HepG2 (cell line): ENCODE data around the gene SPATC1L. TPM values are rescaled to one million over a fixed set of nuclear protein-coding genes. Genes with fewer than 3 reads are reported as not detected.

ENCODE experiments used
- ASH2L ChIP-seq: fragments of 300-600, 200-600 bp; sonication (generic); IDR thresholded peaks from 2 replicates; pipeline ENCODE4 v1.7.0; 2017; ENCODE audit warnings: low read depth, mild to moderate bottlenecking, moderate library complexity, mixed read lengths, low read length; ENCODE audit not compliant: insufficient read length
- CC2D1A ChIP-seq: sonication (generic); formaldehyde crosslinking; IDR thresholded peaks from 2 replicates; pipeline ENCODE4 v1.8.1; 2023; ENCODE audit warnings: mild to moderate bottlenecking, missing genetic modification reagents
- CHD4 ChIP-seq: fragments of 200-600 bp; sonication (generic); IDR thresholded peaks from 2 replicates; pipeline ENCODE4 v1.7.0; 2017; ENCODE audit warnings: mild to moderate bottlenecking, low read length, borderline replicate concordance
- EP300 ChIP-seq, 3 experiments: sonication (generic) in 1 of 3; formaldehyde crosslinking in 1 of 3; IDR thresholded peaks; 2 replicates each; pipeline versions ENCODE4 v1.5.1 to v1.6.1; 2011 to 2020; ENCODE audit warnings: low read depth in 2 of 3, low read length in 2 of 3, borderline replicate concordance in 1 of 3, improper control_type of control experiment in 1 of 3, mild to moderate bottlenecking in 1 of 3, missing genetic modification reagents in 1 of 3, moderate library complexity in 1 of 3
- HCFC1 ChIP-seq: fragments of 150-350 bp; IDR thresholded peaks from 2 replicates; pipeline ENCODE4 v1.6.1; 2014; ENCODE audit warnings: low read depth, low read length
- HDAC1 ChIP-seq: sonication (generic); formaldehyde crosslinking; IDR thresholded peaks from 2 replicates; pipeline ENCODE4 v1.5.1; 2020; ENCODE audit warnings: mild to moderate bottlenecking, missing genetic modification reagents
- HIC2 ChIP-seq: sonication (generic); formaldehyde crosslinking; IDR thresholded peaks from 2 replicates; pipeline ENCODE4 v1.9.0; 2022; ENCODE audit warnings: low read depth, missing genetic modification reagents
- MTERF4 ChIP-seq: sonication (generic); formaldehyde crosslinking; IDR thresholded peaks from 2 replicates; pipeline ENCODE4 v1.8.0; 2023; ENCODE audit warnings: mild to moderate bottlenecking, missing genetic modification reagents
- MXD3 ChIP-seq: IDR thresholded peaks from 2 replicates; pipeline ENCODE4 v1.6.1; 2016; ENCODE audit warnings: mild to moderate bottlenecking, missing biosample characterization, missing genetic modification reagents
- PHF8 ChIP-seq: sonication (generic); formaldehyde crosslinking; IDR thresholded peaks from 2 replicates; pipeline ENCODE4 v1.5.0; 2020; ENCODE audit warnings: missing genetic modification reagents
- RARG ChIP-seq: sonication (generic); formaldehyde crosslinking; IDR thresholded peaks from 2 replicates; pipeline ENCODE4 v1.4.0; 2020; ENCODE audit warnings: low read depth, mild to moderate bottlenecking, missing genetic modification reagents
- ZHX1 ChIP-seq: sonication (generic); formaldehyde crosslinking; IDR thresholded peaks from 2 replicates; pipeline ENCODE4 v1.8.1; 2022; ENCODE audit warnings: low read depth, mild to moderate bottlenecking, missing genetic modification reagents
- ZNF253 ChIP-seq: sonication (generic); formaldehyde crosslinking; IDR thresholded peaks from 2 replicates; pipeline ENCODE4 v1.8.0; 2022; ENCODE audit warnings: mild to moderate bottlenecking, missing genetic modification reagents, borderline replicate concordance
- ZNF329 ChIP-seq: sonication (generic); formaldehyde crosslinking; IDR thresholded peaks from 2 replicates; pipeline ENCODE4 v1.9.0; 2021; ENCODE audit warnings: low read depth, mild to moderate bottlenecking, missing genetic modification reagents
- ZNF446 ChIP-seq: sonication (generic); formaldehyde crosslinking; IDR thresholded peaks from 2 replicates; pipeline ENCODE4 v1.5.0; 2020; ENCODE audit warnings: mild to moderate bottlenecking, missing genetic modification reagents
- ZNF589 ChIP-seq: sonication (generic); formaldehyde crosslinking; conservative IDR thresholded peaks from 2 replicates; pipeline ENCODE4 v1.8.0; 2022; ENCODE audit warnings: mild to moderate bottlenecking, moderate library complexity, missing genetic modification reagents
- ZNF747 ChIP-seq: sonication (generic); formaldehyde crosslinking; IDR thresholded peaks from 2 replicates; pipeline ENCODE4 v1.8.1; 2023; ENCODE audit warnings: missing genetic modification reagents, mild to moderate bottlenecking, borderline replicate concordance
- ZNF761 ChIP-seq: sonication (generic); formaldehyde crosslinking; conservative IDR thresholded peaks from 2 replicates; pipeline ENCODE4 v1.4.0; 2020; ENCODE audit warnings: mild to moderate bottlenecking, missing genetic modification reagents
- polyA plus RNA-seq, 8 experiments: library from polyadenylated mRNA; depleted of rRNA in 3 of 8; stranded (reverse) in 7 of 8; unstranded in 1 of 8; fragments of >200 nt; fragmentation: Illumina TruSeq in 4 of 8; extraction: Trizol in 4 of 8; gene quantifications; 2 replicates each; pipeline versions ENCODE4 v1.2.1 to v1.2.3, GENCODE V29; 2011 to 2016; ENCODE audit warnings: low read depth in 4 of 8, missing spikeins in 1 of 8, mixed read lengths in 1 of 8; ENCODE audit not compliant: insufficient read depth in 1 of 8
- total RNA-seq, 5 experiments: library from RNA; depleted of rRNA; stranded (reverse); fragments of >200 nt; fragmentation: Illumina TruSeq; extraction: Trizol; gene quantifications; 2 replicates each; pipeline ENCODE4 v1.2.3, GENCODE V29; 2016; ENCODE audit warnings: low read depth in 1 of 5
- TF ChIP-seq, protein P1 (sequence below): sonication (generic); formaldehyde crosslinking; IDR thresholded peaks from 2 replicates; pipeline ENCODE4 v1.5.0; 2020; ENCODE audit warnings: mild to moderate bottlenecking, missing genetic modification reagents

Gene SPATC1L
- total and polyA plus RNA-seq, 2 of the 13 experiments (the other 11 are each of a cell fraction or from before 2014, with no cell fraction given): 1.4 to 3.3 TPM

- peak; percentile 82; the same call in 1 of the 2 replicates for TF ChIP-seq ZHX1 (CRISPR knock-in tag)
- 0 out of 2 replicates have a peak, but pooled peaks have one; percentile 40 for TF ChIP-seq MXD3
- no peak for TF ChIP-seq EP300 (IDR thresholded peaks at IDR 0.05; ENCODE audit: low read depth in 2 of 2, low read length in 2 of 2)
- TF ChIP-seq EP300 (CRISPR knock-in tag; IDR thresholded peaks at IDR 0.05; ENCODE audit: borderline replicate concordance): peak; percentile 36; the same call in 1 of the 2 replicates
- TF ChIP-seq HIC2: peak; percentile 47; the same call in 1 of the 2 replicates
- peak; percentile 93 for TF ChIP-seq HDAC1 (CRISPR knock-in tag)
- no peak for TF ChIP-seq RARG
- peak; percentile 56; the same call in 1 of the 2 replicates for TF ChIP-seq ZNF747 (CRISPR knock-in tag)
- no peak for TF ChIP-seq HCFC1
- TF ChIP-seq, protein P1, sequence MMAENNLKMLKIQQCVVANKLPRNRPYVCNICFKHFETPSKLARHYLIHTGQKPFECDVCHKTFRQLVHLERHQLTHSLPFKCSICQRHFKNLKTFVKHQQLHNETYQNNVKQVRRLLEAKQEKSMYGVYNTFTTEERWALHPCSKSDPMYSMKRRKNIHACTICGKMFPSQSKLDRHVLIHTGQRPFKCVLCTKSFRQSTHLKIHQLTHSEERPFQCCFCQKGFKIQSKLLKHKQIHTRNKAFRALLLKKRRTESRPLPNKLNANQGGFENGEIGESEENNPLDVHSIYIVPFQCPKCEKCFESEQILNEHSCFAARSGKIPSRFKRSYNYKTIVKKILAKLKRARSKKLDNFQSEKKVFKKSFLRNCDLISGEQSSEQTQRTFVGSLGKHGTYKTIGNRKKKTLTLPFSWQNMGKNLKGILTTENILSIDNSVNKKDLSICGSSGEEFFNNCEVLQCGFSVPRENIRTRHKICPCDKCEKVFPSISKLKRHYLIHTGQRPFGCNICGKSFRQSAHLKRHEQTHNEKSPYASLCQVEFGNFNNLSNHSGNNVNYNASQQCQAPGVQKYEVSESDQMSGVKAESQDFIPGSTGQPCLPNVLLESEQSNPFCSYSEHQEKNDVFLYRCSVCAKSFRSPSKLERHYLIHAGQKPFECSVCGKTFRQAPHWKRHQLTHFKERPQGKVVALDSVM (CRISPR knock-in tag): peak; percentile 61; the same call in 1 of the 2 replicates
- peak; percentile 85 for TF ChIP-seq CHD4
- TF ChIP-seq PHF8 (CRISPR knock-in tag): peak; percentile 75
- TF ChIP-seq ZNF253 (CRISPR knock-in tag): no peak
- peak; percentile 81 for TF ChIP-seq ZNF589 (CRISPR knock-in tag)
- peak; percentile 71 for TF ChIP-seq ZNF446 (CRISPR knock-in tag)
- TF ChIP-seq CC2D1A (CRISPR knock-in tag): 0 out of 2 replicates have a peak, but pooled peaks have one; percentile 6
- peak; percentile 26; the same call in 1 of the 2 replicates for TF ChIP-seq ZNF761
- no peak for TF ChIP-seq ASH2L
- no peak for TF ChIP-seq MTERF4 (CRISPR knock-in tag)
- TF ChIP-seq ZNF329 (CRISPR knock-in tag): peak; percentile 61; the same call in 1 of the 2 replicates
Measured at GRCh38 chr21:46155514-46156377, 28.5 kb downstream of the SPATC1L start, which contains the start of gene FTCD (continued).
